GM23248 (cell line): ENCODE data around the gene ZNF407.

Experiments used
- EZH2 ChIP-seq: fragments of 200-600 bp; sonication (generic); IDR thresholded peaks from 2 replicates; pipeline ENCODE4 v1.6.1; 2018; ENCODE audit warnings: antibody characterized with exemption, mild to moderate bottlenecking; ENCODE audit not compliant: insufficient read depth, poor library complexity, severe bottlenecking
- EZH2phosphoT487 ChIP-seq: fragments of 200-600 bp; sonication (generic); IDR thresholded peaks from 2 replicates; pipeline ENCODE4 v1.6.1; 2018; ENCODE audit warnings: antibody characterized with exemption, moderate library complexity, mild to moderate bottlenecking, low read depth; ENCODE audit not compliant: insufficient read depth

- TF ChIP-seq EZH2 (no peak), EZH2phosphoT487 (no peak)
Measured at GRCh38 chr18:74631623-74632350, 34.1 kb downstream of the ZNF407 start.
